ENCODE results near the gene HNRNPUL1. TPM values are rescaled to one million over a fixed set of nuclear protein-coding genes. Genes with fewer than 3 reads are reported as not detected.

The HNRNPUL1 gene
- total and polyA plus RNA-seq, 10 of the 15 experiments (the other 5 are each of a cell fraction or from before 2014, with no cell fraction given): 11.1 to 276 (median 117) TPM

DNA sequence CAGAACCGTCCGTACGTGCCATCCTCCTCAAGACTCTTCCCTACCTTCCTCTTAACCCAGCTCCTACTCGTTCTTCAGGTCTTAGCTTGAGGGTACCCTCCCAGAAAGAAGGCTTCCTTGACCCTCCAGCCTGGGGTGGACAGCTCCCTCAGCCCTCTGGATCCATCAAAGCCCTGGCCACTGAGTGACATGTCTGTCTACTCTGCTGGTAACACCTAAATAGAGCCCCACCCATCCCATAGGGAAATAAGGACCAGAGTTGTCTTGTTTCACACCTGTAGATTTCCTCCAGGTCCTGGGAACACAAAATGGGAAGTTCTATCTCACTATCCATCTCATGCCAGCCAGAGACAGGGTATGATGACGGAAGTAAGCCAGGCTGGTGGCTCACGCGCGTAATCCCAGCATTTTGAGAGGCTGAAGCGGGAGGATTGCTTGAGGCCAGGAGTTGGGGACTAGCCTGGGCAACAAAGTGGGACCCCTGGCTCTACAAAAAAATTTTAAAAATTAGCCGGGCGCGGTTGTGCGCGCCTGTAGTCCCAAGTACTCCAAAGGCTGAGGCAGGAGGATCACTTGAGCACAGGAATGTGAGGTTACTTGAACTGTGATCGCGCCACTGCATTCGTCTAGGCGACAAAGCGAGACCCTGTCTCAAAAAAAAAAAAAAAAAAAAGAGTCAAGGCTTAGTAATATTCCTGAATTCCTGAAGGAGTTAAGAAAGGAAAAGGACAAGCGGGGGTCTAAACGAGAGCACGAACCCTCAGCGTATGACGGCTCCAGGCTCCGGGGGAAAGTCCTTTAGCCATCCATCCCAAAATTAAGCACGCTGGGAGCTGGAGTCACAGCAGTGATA lies 45.2 kb downstream of the HNRNPUL1 start (continued):
- TF ChIP-seq ZNF687 (IDR thresholded peaks at IDR 0.05): no peak
- TF ChIP-seq POU2F2 (IDR thresholded peaks at IDR 0.05; ENCODE audit: borderline replicate concordance, low read depth, low read length): 0 out of 3 replicates have a peak, but pooled peaks have one; percentile 16
- TF ChIP-seq ZBED1 (IDR thresholded peaks at IDR 0.05; ENCODE audit: borderline replicate concordance): peak; percentile 60; the same call in 1 of the 2 replicates
- TF ChIP-seq BCL11A (IDR thresholded peaks at IDR 0.05; ENCODE audit: low read depth, low read length): no peak
- TF ChIP-seq PKNOX1 (IDR thresholded peaks at IDR 0.05): peak; percentile 38; the same call in 1 of the 2 replicates
- 0 out of 2 replicates have a peak, but pooled peaks have one; percentile 19 for TF ChIP-seq ZBTB11 (CRISPR knock-in tag; IDR thresholded peaks at IDR 0.05)
